Sigmoid colon (tissue), 3 donors: ENCODE measurements around the gene RPL10.

ENCODE experiments used
- POLR2A ChIP-seq, 2 donors: fragments of 450-650 bp; IDR thresholded peaks; one replicate each; pipeline ENCODE4 v1.6.1; 2016; ENCODE audit warnings: antibody characterized with exemption in 2 of 2, mild to moderate bottlenecking in 2 of 2, moderate library complexity in 2 of 2
- TF ChIP-seq, protein P1 (sequence below), 4 experiments: fragments of 450-650 bp in 3 of 4; fragments of 200-600 bp in 1 of 4; IDR thresholded peaks; one replicate each; pipeline ENCODE4 v1.5.1; 2016 to 2019; ENCODE audit warnings: antibody characterized with exemption in 4 of 4, mild to moderate bottlenecking in 3 of 4, moderate library complexity in 2 of 4

- TF ChIP-seq, protein P1, sequence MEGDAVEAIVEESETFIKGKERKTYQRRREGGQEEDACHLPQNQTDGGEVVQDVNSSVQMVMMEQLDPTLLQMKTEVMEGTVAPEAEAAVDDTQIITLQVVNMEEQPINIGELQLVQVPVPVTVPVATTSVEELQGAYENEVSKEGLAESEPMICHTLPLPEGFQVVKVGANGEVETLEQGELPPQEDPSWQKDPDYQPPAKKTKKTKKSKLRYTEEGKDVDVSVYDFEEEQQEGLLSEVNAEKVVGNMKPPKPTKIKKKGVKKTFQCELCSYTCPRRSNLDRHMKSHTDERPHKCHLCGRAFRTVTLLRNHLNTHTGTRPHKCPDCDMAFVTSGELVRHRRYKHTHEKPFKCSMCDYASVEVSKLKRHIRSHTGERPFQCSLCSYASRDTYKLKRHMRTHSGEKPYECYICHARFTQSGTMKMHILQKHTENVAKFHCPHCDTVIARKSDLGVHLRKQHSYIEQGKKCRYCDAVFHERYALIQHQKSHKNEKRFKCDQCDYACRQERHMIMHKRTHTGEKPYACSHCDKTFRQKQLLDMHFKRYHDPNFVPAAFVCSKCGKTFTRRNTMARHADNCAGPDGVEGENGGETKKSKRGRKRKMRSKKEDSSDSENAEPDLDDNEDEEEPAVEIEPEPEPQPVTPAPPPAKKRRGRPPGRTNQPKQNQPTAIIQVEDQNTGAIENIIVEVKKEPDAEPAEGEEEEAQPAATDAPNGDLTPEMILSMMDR (IDR thresholded peaks at IDR 0.05) = no peak
- no peak for TF ChIP-seq POLR2A (IDR thresholded peaks at IDR 0.05)
Observed at GRCh38 chrX:154368630-154369448, 29.3 kb upstream of the RPL10 start.
